GM12891 (cell line): ENCODE results near the gene PMP22.

Experiments used
- POLR2A ChIP-seq: IDR thresholded peaks from 2 replicates; pipeline ENCODE4 v1.6.1; 2011; ENCODE audit warnings: low read depth, low read length, control low read depth
- POLR2AphosphoS5 ChIP-seq: IDR thresholded peaks from 2 replicates; pipeline ENCODE4 v1.6.1; 2011; ENCODE audit warnings: low read depth, low read length, control low read depth
- POU2F2 ChIP-seq: IDR thresholded peaks from 2 replicates; pipeline ENCODE4 v1.6.1; 2011; ENCODE audit warnings: low read depth, mild to moderate bottlenecking, control low read depth, low read length, moderate library complexity
- TAF1 ChIP-seq: IDR thresholded peaks from 2 replicates; pipeline ENCODE4 v1.6.1; 2011; ENCODE audit warnings: low read depth, low read length, control low read depth

GRCh38 chr17:15250135-15250860 is 14.8 kb downstream of the PMP22 start:
- no peak for TF ChIP-seq POLR2A
- TF ChIP-seq TAF1 = no peak
- TF ChIP-seq POU2F2 = no peak
- TF ChIP-seq POLR2AphosphoS5 = no peak
